Fibroblast of lung (primary cell): ENCODE data around the gene SLC35A1. TPM values are rescaled to one million over a fixed set of nuclear protein-coding genes. Genes with fewer than 3 reads are reported as not detected.

Source experiments
- DNase-seq, 2 donors: peaks; one replicate each; pipeline versions ENCODE4 v3.0.0 to v3.0.0-alpha.2; 2010; ENCODE audit warnings: low read depth in 2 of 2
- H2AFZ ChIP-seq: 2 replicates; pipeline ENCODE4 v1.5.1; 2012; ENCODE audit warnings: low read length, control low read depth, inconsistent platforms
- H3K27ac ChIP-seq: 2 replicates; pipeline ENCODE4 v1.5.1; 2011; ENCODE audit warnings: low read length, control low read depth; ENCODE audit not compliant: insufficient read depth
- H3K27me3 ChIP-seq: 2 replicates; pipeline ENCODE4 v1.5.1; 2011; ENCODE audit warnings: mild to moderate bottlenecking, low read length; ENCODE audit not compliant: control insufficient read depth, insufficient read depth
- H3K36me3 ChIP-seq: 2 replicates; pipeline ENCODE4 v1.5.1; 2011; ENCODE audit warnings: low read length; ENCODE audit not compliant: control insufficient read depth, insufficient read depth
- H3K4me1 ChIP-seq: 2 replicates; pipeline ENCODE4 v1.5.1; 2011; ENCODE audit warnings: low read length; ENCODE audit not compliant: control insufficient read depth, insufficient read depth; ENCODE audit errors: extremely low read depth
- H3K4me2 ChIP-seq: 2 replicates; pipeline ENCODE4 v1.5.1; 2011; ENCODE audit warnings: low read length, control low read depth; ENCODE audit not compliant: insufficient read depth; ENCODE audit errors: extremely low read depth
- H3K4me3 ChIP-seq, 4 experiments: fragments of 200-600 bp in 1 of 4; sonication (generic) in 1 of 4; replicated peaks in 1 of 4; 2 replicates each; pipeline ENCODE4 v1.5.1; 2011 to 2016; ENCODE audit warnings: low read length in 4 of 4, low read depth in 3 of 4, mild to moderate bottlenecking in 3 of 4, control low read depth in 2 of 4, inconsistent platforms in 1 of 4, mixed read lengths in 1 of 4; ENCODE audit not compliant: insufficient read depth in 1 of 4; ENCODE audit errors: control extremely low read depth in 1 of 4
- H3K79me2 ChIP-seq: 2 replicates; pipeline ENCODE4 v1.5.1; 2012; ENCODE audit warnings: mild to moderate bottlenecking, low read length, inconsistent platforms; ENCODE audit not compliant: control insufficient read depth, insufficient read depth
- H3K9ac ChIP-seq: 2 replicates; pipeline ENCODE4 v1.5.1; 2011; ENCODE audit warnings: mild to moderate bottlenecking, low read length, control low read depth; ENCODE audit not compliant: insufficient read depth
- H3K9me3 ChIP-seq: 2 replicates; pipeline ENCODE4 v1.5.1; 2012; ENCODE audit warnings: low read depth, low read length; ENCODE audit not compliant: control insufficient read depth, insufficient read depth
- H4K20me1 ChIP-seq: 2 replicates; pipeline ENCODE4 v1.5.1; 2011; ENCODE audit warnings: low read length; ENCODE audit not compliant: control insufficient read depth, insufficient read depth; ENCODE audit errors: extremely low read depth
- CTCF ChIP-seq, 2 donors: IDR thresholded peaks in 1 of 2; conservative IDR thresholded peaks in 1 of 2; 1 replicate in 1 of 2; 2 replicates in 1 of 2; pipeline ENCODE4 v1.5.1; 2011 to 2012; ENCODE audit warnings: low read length in 2 of 2, control low read depth in 1 of 2, inconsistent platforms in 1 of 2, low read depth in 1 of 2, mild to moderate bottlenecking in 1 of 2
- EZH2 ChIP-seq: IDR thresholded peaks from 2 replicates; pipeline ENCODE4 v1.5.1; 2012; ENCODE audit warnings: low read length, control low read depth, mild to moderate bottlenecking; ENCODE audit errors: missing control alignments
- polyA plus RNA-seq, 2 donors: library from polyadenylated mRNA; depleted of rRNA in 1 of 2; stranded (reverse) in 1 of 2; unstranded in 1 of 2; fragments of >200 nt; gene quantifications; 2 replicates each; pipeline ENCODE4 v1.2.1, GENCODE V29; 2011 to 2012; ENCODE audit warnings: missing spikeins in 1 of 2
- total RNA-seq: library from RNA; depleted of rRNA; stranded (reverse); fragments of >200 nt; gene quantifications from 2 replicates; pipeline ENCODE4 v1.2.1, GENCODE V29; 2014

Gene SLC35A1
- total and polyA plus RNA-seq, 2 donors (not counting 1 experiment from before 2014, with no cell fraction given) = 27.6 to 35.8 TPM

- Histone ChIP-seq H4K20me1 (no peaks in the 10 kb centered on the region), H3K4me1 (no peaks in the 10 kb centered on the region), H3K9me3 (no peaks in the 10 kb centered on the region), H3K36me3 (no peaks in the 10 kb centered on the region), H3K27ac (no peak overlapping the region), H3K27me3 (no peaks in the 10 kb centered on the region), H3K79me2 (no peaks in the 10 kb centered on the region), H3K4me2 (no peak overlapping the region), H3K9ac (no peak overlapping the region), H2AFZ (no peak overlapping the region), H3K4me3 (no peak overlapping the region)
- no peak for DNase-seq
- TF ChIP-seq EZH2 (no peak), CTCF (conservative IDR thresholded peaks at IDR 0.05 in 1 of 2, IDR thresholded peaks at IDR 0.05 in 1 of 2; ENCODE audit: low read depth in 1 of 2, low read length in 2 of 2) (no peak)
Measured at GRCh38 chr6:87555506-87555905, 82.7 kb downstream of the SLC35A1 start.

- Histone ChIP-seq H3K9ac (no peak overlapping the region), H3K9me3 (no peaks in the 10 kb centered on the region), H3K4me2 (no peak overlapping the region), H3K79me2 (no peaks in the 10 kb centered on the region), H3K36me3 (no peaks in the 10 kb centered on the region), H3K27ac (no peak overlapping the region), H2AFZ (no peak overlapping the region), H3K4me3 (no peak overlapping the region), H3K4me1 (no peaks in the 10 kb centered on the region), H3K27me3 (no peaks in the 10 kb centered on the region), H4K20me1 (no peaks in the 10 kb centered on the region)
- DNase-seq = peak; percentile 9 to 11
- TF ChIP-seq CTCF (conservative IDR thresholded peaks at IDR 0.05 in 1 of 2, IDR thresholded peaks at IDR 0.05 in 1 of 2; ENCODE audit: low read depth in 1 of 2, low read length in 2 of 2) = no peak
- TF ChIP-seq EZH2 = no peak
Measured at GRCh38 chr6:87558446-87558845, 85.7 kb downstream of the SLC35A1 start.

GRCh38 chr6:87561017-87561416 is 88.2 kb downstream of the SLC35A1 start:
- H3K79me2 ChIP-seq = no peaks in the 10 kb centered on the region
- H3K27me3 ChIP-seq = no peaks in the 10 kb centered on the region
- H3K36me3 ChIP-seq = no peaks in the 10 kb centered on the region
- no peak overlapping the region for H3K9ac ChIP-seq
- DNase-seq = peak in 1 of 2 donors; percentile 32
- H3K9me3 ChIP-seq = no peaks in the 10 kb centered on the region
- H3K4me1 ChIP-seq = no peaks in the 10 kb centered on the region
- no peaks in the 10 kb centered on the region for H4K20me1 ChIP-seq
- H3K4me3 ChIP-seq = no peak overlapping the region
- no peak for TF ChIP-seq EZH2
- TF ChIP-seq CTCF (conservative IDR thresholded peaks at IDR 0.05 in 1 of 2, IDR thresholded peaks at IDR 0.05 in 1 of 2; ENCODE audit: low read depth in 1 of 2, low read length in 2 of 2) = no peak
- no peak overlapping the region for H3K27ac ChIP-seq
- no peak overlapping the region for H3K4me2 ChIP-seq
- H2AFZ ChIP-seq = no peak overlapping the region

Other genes starting within 250 kb of the SLC35A1 start
- 6.4 and 7.8 TPM in 2 replicates for gene SMIM8, start 150.4 kb upstream of the SLC35A1 start, total RNA-seq
- gene SMIM8, start 150.4 kb upstream of the SLC35A1 start, polyA plus RNA-seq = 3.5 and 5.4 TPM in 2 replicates
- gene GJB7, start 143.7 kb upstream of the SLC35A1 start, total RNA-seq = not detected in 2 replicates
- gene GJB7, start 143.7 kb upstream of the SLC35A1 start, polyA plus RNA-seq = not detected in 2 replicates
- gene C6orf163, start 128.2 kb upstream of the SLC35A1 start, total RNA-seq = 1.8 and 2.8 TPM in 2 replicates
- gene C6orf163, start 128.2 kb upstream of the SLC35A1 start, polyA plus RNA-seq = 0.18 and 0.33 TPM in 2 replicates
- under 0.01 and 0.26 TPM in 2 replicates for gene CFAP206, start 65.0 kb upstream of the SLC35A1 start, total RNA-seq
- 0.11 and 0.26 TPM in 2 replicates for gene CFAP206, start 65.0 kb upstream of the SLC35A1 start, polyA plus RNA-seq
- gene RARS2, start 117.0 kb downstream of the SLC35A1 start, total RNA-seq = 33.6 and 43.8 TPM in 2 replicates
- 22.8 and 33.9 TPM in 2 replicates for gene RARS2, start 117.0 kb downstream of the SLC35A1 start, polyA plus RNA-seq
- gene ORC3, start 117.2 kb downstream of the SLC35A1 start, total RNA-seq = 17.2 and 23.8 TPM in 2 replicates
- 37.9 and 40.4 TPM in 2 replicates for gene ORC3, start 117.2 kb downstream of the SLC35A1 start, polyA plus RNA-seq
- gene AKIRIN2, start 229.3 kb downstream of the SLC35A1 start, total RNA-seq = 20.0 and 33.7 TPM in 2 replicates
- gene AKIRIN2, start 229.3 kb downstream of the SLC35A1 start, polyA plus RNA-seq = 34.4 and 41.0 TPM in 2 replicates